SW 1271 (cell line): ENCODE data around the gene SLC16A12.
"Not testable (repeated sequence)": the region's sequence is repeated elsewhere in the genome, so short reads cannot be mapped to it uniquely, and the experiment has no call there.

ENCODE experiments used
- DNase-seq, 2 experiments: peaks; one replicate each; lab custom pipeline; 2025; lab: John Stamatoyannopoulos, UW

SLC16A12 gene

DNA sequence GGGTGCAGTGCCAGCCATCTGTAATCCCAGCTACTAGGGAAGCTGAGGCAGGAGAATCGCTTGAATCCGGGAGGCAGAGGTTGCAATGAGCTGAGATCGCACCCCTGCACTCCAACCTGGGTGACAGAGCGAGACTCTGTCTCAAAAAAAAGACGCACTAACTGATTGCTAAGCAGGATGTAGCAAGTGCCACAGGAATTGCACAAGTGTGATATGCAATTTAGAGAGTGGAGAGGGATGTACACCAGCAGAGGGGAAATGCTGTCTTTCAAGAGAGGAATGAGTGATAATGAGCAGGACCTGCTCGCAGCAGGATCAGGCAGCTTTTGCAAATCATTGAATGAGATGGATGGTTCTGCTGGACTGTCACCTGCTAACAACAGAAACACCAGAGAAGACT, 13.3 kb upstream of the SLC16A12 start:
- DNase-seq, result no peak

DNA sequence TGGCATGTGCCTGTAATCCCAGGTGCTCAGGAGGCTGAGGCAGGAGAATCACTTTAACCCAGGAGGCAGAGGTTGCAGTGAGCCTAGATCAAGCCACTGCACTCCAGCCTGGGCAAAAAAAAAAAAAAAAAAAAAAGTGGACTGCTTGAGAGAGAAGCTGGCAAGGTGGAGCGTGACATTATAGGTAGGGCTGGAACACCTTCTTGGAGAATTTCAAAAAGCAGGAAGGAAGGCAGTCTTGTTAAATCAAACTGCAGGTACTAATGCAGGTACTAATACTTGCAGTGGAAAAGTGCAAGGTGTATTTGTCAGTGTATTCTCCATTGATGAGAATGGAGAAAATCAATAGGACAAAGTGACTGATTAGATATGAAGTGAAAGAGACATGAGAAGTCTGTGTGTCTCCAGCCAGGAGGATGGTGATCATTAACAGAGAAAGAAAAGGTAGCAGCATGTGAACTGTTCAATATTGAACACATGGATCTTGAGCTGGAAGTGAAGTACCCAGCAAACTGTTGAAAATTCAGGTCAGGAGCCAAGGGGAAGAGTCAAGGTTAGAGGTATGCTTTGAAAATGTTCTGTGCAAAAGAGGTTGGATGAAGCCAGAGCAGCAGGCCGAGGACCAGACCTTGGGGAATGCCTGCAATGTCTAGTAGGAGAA, 12.6 kb upstream of the SLC16A12 start:
- DNase-seq, result no peak

DNA sequence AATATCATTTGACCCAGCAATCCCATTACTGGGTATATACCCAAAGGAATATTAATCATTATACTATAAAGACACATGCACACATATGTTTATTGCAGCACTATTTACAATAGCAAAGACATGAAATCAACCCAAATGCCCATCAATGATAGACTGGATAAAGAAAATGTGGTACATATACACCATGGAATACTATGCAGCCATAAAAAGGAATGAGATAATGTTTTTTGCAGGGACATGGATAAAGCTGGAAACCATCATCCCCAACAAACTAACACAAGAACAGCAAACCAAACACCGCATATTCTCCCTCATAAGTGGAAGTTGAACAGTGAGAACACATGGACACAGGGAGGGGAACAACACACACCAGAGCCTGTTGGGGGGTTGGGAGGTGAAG, 11.3 kb upstream of the SLC16A12 start:
- DNase-seq, result not testable (repeated sequence)

DNA sequence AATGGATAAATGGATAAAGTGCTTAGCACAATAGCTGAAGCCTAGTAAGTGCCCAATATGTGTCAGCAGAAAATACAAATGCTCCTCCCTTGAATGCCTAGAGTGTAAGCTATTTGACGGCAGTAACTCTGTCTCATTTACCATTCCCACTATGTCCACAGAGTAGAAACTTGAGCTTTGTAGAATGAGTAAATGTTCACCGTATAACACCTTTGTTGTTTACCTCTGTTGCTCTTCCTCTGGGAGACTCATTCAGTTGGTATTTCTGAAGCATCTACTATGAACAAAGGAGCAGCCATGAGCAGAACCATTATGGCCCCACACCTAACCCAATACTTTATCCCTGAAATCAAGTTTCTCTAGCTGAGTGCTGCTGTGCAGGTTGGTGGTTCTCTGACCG, 8.4 kb upstream of the SLC16A12 start:
- DNase-seq, result no peak

DNA sequence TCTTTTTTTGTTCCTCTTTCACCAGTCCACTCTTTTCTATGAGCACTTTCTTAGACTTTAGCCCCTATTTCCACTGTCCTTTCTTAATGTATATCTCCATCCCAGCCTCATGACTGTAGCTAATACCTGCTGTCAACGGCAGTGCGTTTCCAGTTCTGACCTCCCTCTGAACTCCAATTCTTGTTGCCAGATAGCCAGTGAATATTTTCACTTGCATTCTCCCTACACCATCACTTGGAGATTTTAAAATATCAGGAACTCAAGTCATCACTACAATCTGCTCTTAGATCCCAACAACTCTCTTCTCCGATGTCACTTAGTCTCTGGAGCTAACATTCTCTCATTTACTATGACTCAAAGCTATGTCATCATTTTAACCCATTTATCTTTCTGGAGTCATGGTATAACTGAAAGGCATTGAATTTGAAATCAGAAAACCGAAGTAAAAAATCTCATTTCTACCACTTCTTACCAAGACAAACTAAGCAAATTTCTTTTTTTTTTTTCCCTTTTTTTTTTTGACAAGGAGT, 5.1 kb upstream of the SLC16A12 start:
- DNase-seq, result no peak

DNA sequence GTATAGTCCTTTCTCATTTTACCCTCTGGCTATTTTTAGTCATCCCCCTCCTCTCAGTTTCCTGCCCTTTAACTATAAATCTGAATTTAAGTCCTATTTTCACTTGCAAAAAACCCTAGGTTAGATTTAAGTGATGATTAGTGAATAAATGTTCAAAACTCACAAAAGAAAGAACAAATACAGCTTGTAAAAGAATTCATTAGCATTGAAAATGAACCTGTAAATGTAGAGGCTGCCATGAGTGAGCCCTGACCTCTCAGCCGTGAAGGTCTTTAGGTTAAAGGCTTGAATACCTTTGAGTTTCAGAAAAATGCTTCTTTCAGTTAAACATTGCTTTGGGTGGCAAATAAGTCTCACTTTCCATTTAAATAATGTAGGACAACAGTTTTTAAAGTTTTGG, 2.0 kb upstream of the SLC16A12 start:
- DNase-seq, result no peak

DNA sequence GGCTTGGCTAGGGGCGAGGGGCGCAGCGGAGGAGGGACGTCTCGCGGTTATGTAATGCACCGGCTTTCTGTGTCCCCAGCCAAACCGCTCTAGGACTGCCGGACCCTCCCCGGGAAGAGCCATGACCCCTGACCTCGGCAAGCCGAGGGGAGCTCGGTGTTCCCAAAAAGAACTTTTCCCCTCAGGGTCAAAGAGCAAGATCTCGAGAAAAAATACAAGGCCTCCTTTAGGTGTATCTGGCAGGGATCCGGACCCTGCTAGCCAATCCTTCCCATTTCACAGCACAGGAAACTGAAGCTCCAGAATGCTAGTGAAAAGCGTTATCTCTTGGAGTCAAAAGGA, 590 bp upstream of the SLC16A12 start:
- DNase-seq, result no peak

DNA sequence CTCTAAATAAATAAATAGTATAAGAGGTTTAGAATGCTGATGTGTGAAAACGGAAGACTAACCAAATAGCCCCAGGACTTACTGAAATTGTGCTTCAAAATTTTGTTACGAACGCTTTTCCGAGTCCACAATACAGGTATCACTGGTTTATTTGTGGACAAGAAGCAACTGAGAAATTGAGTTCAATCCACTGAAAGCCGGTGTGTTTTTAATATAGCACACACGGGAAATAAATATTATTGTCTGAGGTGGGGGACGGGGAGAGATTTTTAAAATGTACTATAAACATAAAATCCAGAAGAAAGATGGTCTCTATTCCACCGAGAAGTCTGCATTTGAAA, 598 bp downstream of the SLC16A12 start:
- DNase-seq, result no peak

DNA sequence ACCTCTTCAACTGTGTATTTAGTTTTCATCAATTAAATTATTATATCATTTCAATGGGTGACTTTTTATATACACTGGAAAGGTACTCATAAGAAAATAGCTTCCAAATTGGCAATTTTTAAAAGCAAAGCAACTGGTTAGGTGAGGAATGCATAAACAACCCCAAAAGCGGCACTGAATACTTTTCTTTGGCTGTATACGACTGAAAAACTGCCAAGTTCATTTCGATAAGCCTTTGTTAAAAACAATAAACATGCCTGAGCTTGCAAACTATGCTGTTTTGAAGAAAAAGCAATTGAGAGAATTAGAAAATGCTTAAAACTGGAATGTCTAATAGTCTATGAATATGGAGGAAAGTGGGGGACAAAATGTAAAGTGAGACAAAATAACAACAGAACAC, 2.9 kb downstream of the SLC16A12 start:
- DNase-seq, result no peak

DNA sequence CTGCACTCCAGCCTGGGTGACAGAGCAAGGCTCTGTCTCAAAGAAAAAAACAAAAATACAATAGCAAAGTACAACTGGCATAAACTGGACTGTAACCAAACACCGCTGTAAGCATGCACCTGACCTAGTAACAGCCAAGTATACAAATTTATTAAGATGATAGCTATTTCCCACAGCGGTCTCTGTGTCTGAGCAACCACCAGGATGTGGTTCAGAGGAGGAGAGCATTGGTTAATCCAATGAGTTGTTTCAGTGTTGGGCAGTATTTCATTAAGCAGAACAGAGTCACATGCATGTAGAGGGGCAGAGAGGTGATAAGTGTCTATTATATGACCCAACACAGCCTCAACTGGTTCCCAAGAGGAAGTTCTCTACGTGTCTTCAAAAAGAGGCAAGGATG, 4.0 kb downstream of the SLC16A12 start:
- DNase-seq, result no peak

DNA sequence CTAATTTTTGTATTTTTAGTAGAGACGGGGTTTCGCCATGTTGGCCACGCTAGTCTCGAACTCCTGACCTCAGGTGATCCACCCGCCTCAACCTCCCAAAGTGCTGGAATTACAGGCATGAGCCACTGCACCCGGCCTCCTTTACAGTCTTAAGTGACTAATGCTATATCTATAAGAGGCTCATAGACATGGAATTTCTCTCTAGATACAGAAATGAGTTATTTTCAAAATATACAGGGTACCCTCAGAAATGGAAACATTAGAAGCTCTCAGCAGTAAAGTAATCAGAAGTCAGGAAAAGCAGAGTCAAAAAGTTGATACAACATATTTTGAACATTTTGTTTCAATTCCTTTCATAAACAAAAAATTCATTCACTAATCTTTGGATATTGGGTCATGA, 5.7 kb downstream of the SLC16A12 start:
- not testable (repeated sequence) for DNase-seq

DNA sequence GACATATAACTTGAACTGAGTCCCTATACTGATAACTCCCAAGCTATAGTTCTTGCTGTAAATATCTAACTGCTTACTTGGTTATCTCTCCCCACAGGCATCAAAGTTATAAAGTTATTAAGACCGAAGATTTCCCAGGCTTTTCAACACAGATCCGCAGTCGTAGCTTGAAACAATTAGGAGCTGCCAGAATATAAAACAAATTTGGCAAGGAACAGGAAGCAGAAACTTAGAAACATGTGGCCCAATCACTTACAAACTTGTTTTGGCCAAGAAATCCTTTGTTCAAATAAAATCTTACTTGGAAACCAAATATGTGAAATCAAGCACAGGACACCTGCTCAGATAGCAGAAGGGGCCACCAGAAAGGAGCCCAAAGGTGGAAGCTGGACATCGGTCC, 9.0 kb downstream of the SLC16A12 start:
- no peak for DNase-seq

DNA sequence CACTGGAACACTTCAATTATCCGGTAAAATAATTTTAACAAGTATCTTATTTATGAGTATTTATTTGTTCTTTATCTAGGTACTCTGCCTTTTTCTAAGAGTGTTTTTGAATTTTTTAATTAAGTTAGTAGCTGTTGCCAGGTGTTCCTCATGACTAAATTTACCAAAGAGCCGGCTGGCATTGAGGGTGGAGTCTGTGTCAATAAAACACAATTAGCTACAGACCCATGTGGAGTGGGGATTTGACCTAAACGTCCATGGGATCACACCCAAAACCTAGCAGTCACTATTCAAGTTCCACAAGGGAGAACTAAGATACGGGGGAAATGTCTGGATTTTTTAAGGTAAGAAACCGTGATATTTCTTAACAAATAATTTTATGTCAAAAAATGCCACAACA, 9.8 kb downstream of the SLC16A12 start:
- DNase-seq, result no peak

DNA sequence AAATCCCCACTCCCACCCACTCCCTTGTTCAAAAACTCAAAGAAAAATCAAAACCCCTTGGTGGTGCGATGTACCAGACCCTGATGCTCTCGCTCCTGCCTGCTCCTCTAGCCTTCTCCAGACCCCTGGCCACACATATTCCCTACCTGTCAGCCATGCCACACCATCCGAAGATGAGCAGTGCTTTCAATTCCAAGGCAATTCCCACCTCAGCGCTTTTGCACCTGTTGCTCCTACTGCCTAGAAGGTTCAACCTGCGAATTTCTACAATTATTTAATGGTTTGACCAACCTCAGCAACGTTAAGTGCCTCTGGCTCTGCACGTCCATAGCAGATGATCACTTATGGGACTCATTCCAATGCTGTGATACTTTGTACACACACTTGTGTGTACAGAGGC, 11.1 kb downstream of the SLC16A12 start:
- DNase-seq, result no peak

DNA sequence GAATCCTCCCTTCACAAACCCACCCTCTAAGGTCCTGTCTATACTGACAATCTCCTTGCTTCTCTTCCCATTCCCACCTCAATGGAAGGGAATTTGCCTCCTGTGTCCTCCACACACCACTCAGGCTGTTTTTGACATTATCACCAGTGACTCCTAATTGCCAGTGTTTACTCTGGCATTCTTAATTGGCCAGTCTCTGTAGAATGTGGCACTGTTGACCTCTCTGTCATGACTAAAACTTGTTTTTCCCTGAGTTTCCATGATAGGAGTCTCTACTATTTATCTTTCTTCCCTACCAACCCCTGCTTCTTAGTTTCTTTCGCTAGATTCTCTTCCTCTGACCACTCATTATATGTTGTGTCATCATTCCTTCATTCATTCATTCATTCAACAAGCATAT, 12.1 kb downstream of the SLC16A12 start:
- no peak for DNase-seq

DNA sequence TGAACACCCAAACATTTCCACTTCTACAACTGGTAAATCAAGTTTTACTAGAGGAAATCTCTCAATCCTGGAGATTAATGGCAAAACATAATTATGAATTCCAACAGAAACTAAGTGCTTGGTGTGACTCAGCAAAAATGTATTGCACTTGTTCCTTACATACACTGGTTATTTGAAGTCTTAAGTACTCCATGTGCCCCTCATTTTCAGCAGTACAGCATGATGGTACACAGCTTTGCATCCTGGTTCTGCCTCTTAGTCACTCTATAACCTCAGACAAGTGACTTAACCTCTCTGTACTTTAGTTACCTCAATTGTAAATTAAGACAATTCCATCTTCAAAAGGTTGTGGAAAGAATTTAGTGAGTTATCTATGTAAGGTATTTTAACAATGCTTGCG, 12.9 kb downstream of the SLC16A12 start:
- no peak for DNase-seq

DNA sequence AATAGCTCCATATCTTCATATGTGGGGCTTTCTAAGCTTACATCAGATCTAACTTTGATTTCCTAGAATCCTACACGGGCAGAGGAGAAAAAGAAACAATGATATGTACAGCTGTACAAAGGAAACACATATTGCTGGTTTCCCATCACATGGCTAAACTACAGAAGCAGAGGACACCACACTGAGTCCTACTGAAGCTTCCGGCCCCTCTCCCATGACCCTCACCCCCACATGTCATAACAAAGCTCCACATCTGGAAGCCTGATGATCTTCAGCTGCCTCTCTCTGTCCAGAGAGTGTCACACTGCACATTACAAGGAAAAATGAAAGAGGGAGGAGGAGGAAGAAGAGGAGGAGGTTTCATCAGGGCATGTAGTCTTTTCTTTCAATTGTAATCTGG, 14.0 kb downstream of the SLC16A12 start:
- DNase-seq, result no peak

DNA sequence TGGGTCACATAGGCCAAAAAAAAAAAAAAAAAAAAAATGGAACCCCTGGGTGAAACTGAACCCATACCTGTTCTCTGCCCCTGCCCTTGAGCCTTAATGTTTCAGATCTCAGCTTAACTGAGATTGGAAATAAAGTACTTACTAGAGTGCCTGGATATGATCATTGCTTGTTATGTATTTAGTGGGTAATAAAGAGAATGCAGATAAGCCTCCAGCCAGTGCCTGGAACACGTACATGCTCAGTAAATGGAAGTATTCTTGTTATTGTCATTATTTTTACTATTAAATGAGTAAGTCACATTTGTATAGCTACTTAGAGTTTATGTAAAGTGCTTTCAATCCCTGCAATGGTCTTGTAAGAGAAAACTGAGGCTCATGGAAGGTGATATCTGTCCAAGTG, 14.7 kb downstream of the SLC16A12 start:
- no peak for DNase-seq

DNA sequence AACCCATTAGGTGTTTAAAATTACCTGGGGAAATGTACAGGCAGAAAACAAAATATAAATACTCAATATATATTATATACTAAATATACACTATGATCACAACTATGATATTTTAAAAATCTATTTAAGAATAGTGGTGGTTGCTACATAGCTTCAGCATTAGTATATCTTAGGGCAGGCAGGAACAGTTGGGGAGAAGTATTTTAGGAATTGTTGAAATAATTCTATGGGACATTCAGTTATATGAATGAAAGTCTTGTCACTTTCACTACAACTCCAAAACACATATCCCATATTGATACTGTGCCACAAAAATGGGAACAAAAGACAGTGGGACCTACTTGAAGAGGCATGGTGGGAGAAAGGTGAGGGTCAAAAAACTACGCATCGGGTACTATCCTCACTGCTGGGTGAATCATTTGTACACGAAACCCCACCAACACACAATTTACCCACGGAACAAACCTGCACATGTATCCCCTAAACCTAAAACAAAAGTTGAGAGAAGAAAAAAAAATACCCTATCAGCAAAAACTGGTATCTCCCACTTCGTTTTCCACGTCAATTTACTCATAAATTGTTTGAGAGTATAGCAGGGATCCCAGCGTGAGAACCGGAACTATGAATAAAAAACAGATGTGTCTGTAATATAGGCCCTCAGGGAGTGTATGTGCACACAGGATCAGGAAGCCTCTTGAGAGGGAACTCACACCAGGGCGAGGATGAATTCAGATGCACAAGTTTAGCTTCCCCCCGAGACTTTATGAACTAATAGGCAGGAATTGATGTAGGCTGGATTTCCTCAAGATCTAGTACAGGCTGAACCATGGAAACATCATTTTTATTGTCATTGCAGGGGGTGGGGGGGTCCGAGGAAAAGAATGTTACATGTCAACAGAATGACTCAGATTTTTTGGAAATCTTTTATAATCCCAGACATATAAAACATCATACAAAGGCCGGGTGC, 16.2 kb downstream of the SLC16A12 start:
- no peak for DNase-seq

DNA sequence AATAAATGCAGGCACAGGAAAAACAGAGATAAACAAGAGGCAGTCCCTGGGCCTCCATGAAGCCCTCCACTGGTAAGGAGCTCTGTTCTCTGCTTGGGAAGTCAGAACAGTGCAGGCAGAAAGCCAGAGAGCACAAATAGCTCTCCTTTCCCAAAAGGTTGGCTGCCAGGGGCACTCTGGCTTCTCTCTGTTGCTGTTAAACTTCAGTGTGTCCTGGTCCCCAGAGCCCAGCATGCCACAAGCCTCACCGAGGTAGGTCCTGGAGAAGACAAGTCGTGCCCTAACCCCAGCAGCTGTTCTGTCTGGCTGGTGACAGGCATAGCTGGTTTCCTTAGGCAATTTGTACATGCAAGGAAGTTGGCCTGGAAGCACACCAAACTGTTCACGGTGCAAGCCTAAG, 17.3 kb downstream of the SLC16A12 start:
- DNase-seq, result no peak

DNA sequence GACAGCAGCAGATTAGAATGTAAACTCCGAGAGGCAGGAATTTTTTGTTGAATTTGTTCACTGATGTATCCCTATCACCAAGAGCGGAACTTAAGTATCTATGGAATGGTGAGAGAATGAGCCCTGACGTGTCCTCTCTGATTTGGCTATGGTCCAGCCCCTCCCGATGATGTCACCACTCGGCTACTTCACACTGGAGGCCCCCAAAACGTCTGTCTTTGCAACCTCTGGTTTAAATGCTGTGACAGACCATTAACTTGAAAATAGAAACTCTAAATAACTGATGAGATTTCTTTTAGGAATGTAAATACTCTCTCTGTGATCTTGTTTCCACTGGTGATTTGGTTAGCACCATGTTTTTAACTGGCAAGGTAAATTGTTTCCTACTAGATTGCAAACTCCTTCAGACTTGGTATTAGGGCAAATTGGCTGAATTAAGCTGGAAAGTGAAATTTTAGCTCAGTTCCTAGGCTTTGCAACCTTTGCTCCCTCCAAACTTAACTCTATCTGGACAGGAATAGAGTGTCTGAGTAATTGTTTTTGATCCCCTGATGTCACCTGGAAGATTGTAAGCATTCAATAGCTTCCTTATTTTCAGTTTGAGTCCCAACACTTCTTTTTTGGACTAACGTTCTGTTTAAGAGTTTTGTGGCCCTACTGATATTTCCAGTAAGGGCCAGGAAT, 19.1 kb downstream of the SLC16A12 start:
- DNase-seq, result no peak

DNA sequence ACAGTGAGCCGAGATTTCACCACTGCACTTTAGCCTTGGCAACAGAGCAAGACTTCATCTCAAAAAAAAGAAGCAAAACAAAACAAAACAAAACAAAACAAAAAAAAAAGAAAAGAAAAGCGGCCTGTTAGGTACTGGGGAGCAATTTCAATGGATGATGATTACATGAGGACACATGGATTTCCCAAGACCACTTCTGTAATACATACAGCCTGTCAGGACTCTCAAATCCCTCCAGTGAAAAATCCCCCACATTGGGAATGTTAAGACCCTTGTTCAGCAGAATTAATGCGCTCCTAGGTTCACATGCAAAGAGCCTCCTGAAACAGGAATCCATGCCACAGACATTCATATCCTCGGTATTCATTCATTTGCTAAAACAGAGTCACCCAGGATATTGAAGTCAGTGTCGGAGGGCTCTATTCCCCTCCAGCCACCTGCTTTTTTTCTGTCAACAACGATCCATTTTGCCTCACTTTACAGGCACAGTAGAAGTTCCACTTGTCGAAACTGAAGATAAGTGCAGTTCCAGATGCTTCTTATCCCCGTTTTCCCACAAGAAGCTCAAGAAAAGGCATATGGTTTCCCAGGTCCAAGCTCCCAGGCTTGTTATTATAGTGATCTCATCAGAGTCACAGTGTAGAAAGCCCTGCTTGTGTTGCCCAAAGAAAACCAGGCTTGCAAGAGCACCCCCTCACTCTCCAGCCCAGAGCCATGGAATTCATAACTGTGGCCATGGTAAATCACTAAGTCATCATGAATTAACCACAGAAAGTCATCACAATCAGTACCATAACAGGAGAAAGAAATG, 20.2 kb downstream of the SLC16A12 start:
- DNase-seq, result no peak
